Naive B cell (primary cell): ENCODE measurements around the gene SPACA7. TPM values are rescaled to one million over a fixed set of nuclear protein-coding genes. Genes with fewer than 3 reads are reported as not detected.
"Not testable (repeated sequence)": the region's sequence is repeated elsewhere in the genome, so short reads cannot be mapped to it uniquely, and the experiment has no call there.

ENCODE experiments used
- ATAC-seq, 2 donors: fragments of 150-1000 bp; cut with Tn5 transposase; 2 replicates each; pipeline ENCODE4 v1.10.0; 2021; ENCODE audit warnings: low read depth in 2 of 2, mild to moderate bottlenecking in 2 of 2, moderate library complexity in 2 of 2
- DNase-seq: peaks from one replicate; pipeline ENCODE4 v3.0.0; 2022
- H3K27ac Mint-ChIP-seq, 6 donors: one replicate each; pipeline ENCODE4 v1.8.0; 2020 to 2022; ENCODE audit warnings: mild to moderate bottlenecking in 6 of 6, mixed read lengths in 6 of 6, moderate library complexity in 5 of 6, inconsistent platforms in 2 of 6
- H3K27me3 Mint-ChIP-seq, 3 donors: one replicate each; pipeline ENCODE4 v1.8.0; 2021 to 2022; ENCODE audit warnings: mixed read lengths in 3 of 3, mild to moderate bottlenecking in 1 of 3
- H3K36me3 Mint-ChIP-seq, 2 donors: one replicate each; pipeline ENCODE4 v1.8.0; 2020 to 2022; ENCODE audit warnings: mixed read lengths in 2 of 2, inconsistent platforms in 1 of 2, mild to moderate bottlenecking in 1 of 2
- H3K4me1 Mint-ChIP-seq, 3 donors: one replicate each; pipeline ENCODE4 v1.8.0; 2020 to 2022; ENCODE audit warnings: mixed read lengths in 3 of 3, inconsistent platforms in 1 of 3, mild to moderate bottlenecking in 1 of 3, moderate library complexity in 1 of 3
- H3K4me3 Mint-ChIP-seq, 8 donors: one replicate each; pipeline ENCODE4 v1.8.0; 2020 to 2022; ENCODE audit warnings: mild to moderate bottlenecking in 8 of 8, mixed read lengths in 8 of 8, moderate library complexity in 8 of 8, inconsistent platforms in 2 of 8
- H3K9me3 Mint-ChIP-seq, 7 donors: one replicate each; pipeline ENCODE4 v1.8.0; 2020 to 2022; ENCODE audit warnings: mixed read lengths in 7 of 7, mild to moderate bottlenecking in 5 of 7, inconsistent platforms in 2 of 7, moderate library complexity in 1 of 7
- polyA plus RNA-seq, 6 donors: library from polyadenylated mRNA; unstranded; fragments of 300-500 nt; fragmentation: Illumina TruSeq; gene quantifications; one replicate each; pipeline ENCODE4 v1.2.3, GENCODE V29; 2021; ENCODE audit warnings: low read depth in 6 of 6

SPACA7 gene
- polyA plus RNA-seq, 6 donors from 2014 or later: not detected

DNA sequence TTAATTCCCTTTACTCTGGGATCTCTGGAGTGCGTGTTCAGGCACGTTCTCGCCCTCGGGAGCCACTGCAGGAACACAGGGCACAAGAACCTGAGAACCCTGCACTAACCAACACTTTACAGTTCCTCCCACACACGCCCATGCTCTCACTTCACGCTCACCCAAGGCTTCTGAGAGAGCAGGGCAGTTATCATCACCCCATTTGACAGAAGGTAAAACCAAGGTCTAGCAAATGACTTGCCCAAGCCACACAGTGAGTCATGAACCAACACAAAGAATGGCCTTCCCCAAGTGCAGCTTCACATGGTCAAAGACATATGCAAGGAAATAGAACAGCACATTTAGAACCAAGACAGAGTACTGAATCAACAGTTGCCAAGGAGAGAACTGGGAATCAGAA lies 22.2 kb downstream of the SPACA7 start:
- not testable (repeated sequence) for H3K27me3 Mint-ChIP-seq, H3K36me3 Mint-ChIP-seq, H3K27ac Mint-ChIP-seq, H3K4me1 Mint-ChIP-seq, ATAC-seq, DNase-seq, H3K4me3 Mint-ChIP-seq
- H3K9me3 Mint-ChIP-seq: peaks cover 2 to 10% (median 5%) of the 10 kb centered on the region in 7 donors

DNA sequence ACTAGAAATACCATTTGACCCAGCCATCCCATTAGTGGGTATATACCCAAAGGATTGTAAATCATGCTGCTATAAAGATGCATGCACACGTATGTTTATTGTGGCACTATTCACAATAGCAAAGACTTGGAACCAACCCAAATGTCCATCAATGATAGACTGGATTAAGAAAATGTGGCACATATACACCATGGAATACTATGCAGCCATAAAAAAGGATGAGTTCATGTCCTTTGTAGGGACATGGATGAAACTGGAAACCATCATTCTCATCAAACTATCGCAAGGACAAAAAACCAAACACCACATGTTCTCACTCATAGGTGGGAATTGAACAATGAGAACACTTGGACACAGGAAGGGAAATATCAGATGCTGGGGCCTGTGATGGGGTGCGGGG lies 33.7 kb downstream of the SPACA7 start:
- not testable (repeated sequence) for ATAC-seq, H3K36me3 Mint-ChIP-seq, H3K27ac Mint-ChIP-seq, H3K4me1 Mint-ChIP-seq, H3K4me3 Mint-ChIP-seq, DNase-seq
- Mint-ChIP-seq H3K27me3 (peaks cover 0 to 16% (median 6%) of the 10 kb centered on the region in 3 donors), H3K9me3 (peaks cover 6 to 57% (median 24%) of the 10 kb centered on the region in 7 donors)

DNA sequence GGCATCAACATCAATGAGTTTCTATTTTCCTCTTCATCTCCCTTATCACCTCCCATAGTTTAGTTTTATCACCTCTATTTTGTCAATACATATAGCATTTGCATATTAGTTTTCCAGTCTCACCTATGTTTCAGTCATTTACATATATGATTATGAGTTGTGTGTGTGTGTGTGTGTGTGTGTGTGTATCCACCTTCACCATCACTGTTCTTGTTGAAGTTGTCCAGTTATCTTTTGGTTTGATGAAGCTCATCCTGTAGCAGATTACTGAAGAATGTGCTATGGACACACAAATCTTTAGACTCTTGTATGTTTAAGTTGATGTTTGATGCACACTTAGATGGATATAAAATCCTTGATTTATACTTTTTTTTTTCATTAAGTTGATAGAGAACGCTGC lies 40.5 kb downstream of the SPACA7 start:
- peaks cover 13 to 47% of the 10 kb centered on the region in 2 donors for H3K36me3 Mint-ChIP-seq
- peaks cover 27 to 90% (median 57%) of the 10 kb centered on the region in 7 donors for H3K9me3 Mint-ChIP-seq
- H3K4me3 Mint-ChIP-seq: no peak overlapping the region
- ATAC-seq: no peak
- no peak overlapping the region for H3K27ac Mint-ChIP-seq
- peaks cover 0 to 10% (median 7%) of the 10 kb centered on the region in 3 donors for H3K27me3 Mint-ChIP-seq
- DNase-seq: no peak
- H3K4me1 Mint-ChIP-seq: no peaks in the 10 kb centered on the region

GRCh38 chr13:112417079-112417478 lies 40.9 kb downstream of the SPACA7 start:
- DNase-seq (no peak), ATAC-seq (no peak)
- peaks cover 29 to 93% (median 60%) of the 10 kb centered on the region in 7 donors for H3K9me3 Mint-ChIP-seq
- peaks cover 13 to 50% of the 10 kb centered on the region in 2 donors for H3K36me3 Mint-ChIP-seq
- H3K4me1 Mint-ChIP-seq: no peaks in the 10 kb centered on the region
- H3K4me3 Mint-ChIP-seq: no peak overlapping the region
- H3K27me3 Mint-ChIP-seq: peaks cover 0 to 10% (median 7%) of the 10 kb centered on the region in 3 donors
- no peak overlapping the region for H3K27ac Mint-ChIP-seq

GRCh38 chr13:112424098-112424497 lies 47.9 kb downstream of the SPACA7 start:
- H3K4me3 Mint-ChIP-seq: no peak overlapping the region
- peaks cover 24 to 78% (median 48%) of the 10 kb centered on the region in 7 donors for H3K9me3 Mint-ChIP-seq
- peaks cover 0 to 6% (median 4%) of the 10 kb centered on the region in 3 donors for H3K27me3 Mint-ChIP-seq
- no peak overlapping the region for H3K27ac Mint-ChIP-seq
- DNase-seq: no peak
- no peaks in the 10 kb centered on the region for H3K4me1 Mint-ChIP-seq
- no peak for ATAC-seq
- H3K36me3 Mint-ChIP-seq: peaks cover 0 to 38% of the 10 kb centered on the region in 2 donors

GRCh38 chr13:112428704-112429103 lies 52.5 kb downstream of the SPACA7 start:
- Mint-ChIP-seq H3K4me3 (no peak overlapping the region), H3K4me1 (no peaks in the 10 kb centered on the region), H3K36me3 (peaks cover 0 to 1% of the 10 kb centered on the region in 2 donors), H3K27ac (no peak overlapping the region), H3K27me3 (peaks cover under 1 to 5% (median 4%) of the 10 kb centered on the region in 3 donors), H3K9me3 (peaks cover 0 to 52% (median 35%) of the 10 kb centered on the region in 7 donors)
- DNase-seq: no peak
- no peak for ATAC-seq

GRCh38 chr13:112431734-112432133 lies 55.6 kb downstream of the SPACA7 start:
- ATAC-seq (no peak), DNase-seq (no peak)
- Mint-ChIP-seq H3K4me3 (no peak overlapping the region), H3K4me1 (no peaks in the 10 kb centered on the region), H3K9me3 (peaks cover 0 to 39% (median 24%) of the 10 kb centered on the region in 7 donors), H3K36me3 (no peaks in the 10 kb centered on the region), H3K27me3 (peaks cover 0 to 5% (median 4%) of the 10 kb centered on the region in 3 donors), H3K27ac (peak overlapping the region in 1 of 6 donors; percentile 39)

DNA sequence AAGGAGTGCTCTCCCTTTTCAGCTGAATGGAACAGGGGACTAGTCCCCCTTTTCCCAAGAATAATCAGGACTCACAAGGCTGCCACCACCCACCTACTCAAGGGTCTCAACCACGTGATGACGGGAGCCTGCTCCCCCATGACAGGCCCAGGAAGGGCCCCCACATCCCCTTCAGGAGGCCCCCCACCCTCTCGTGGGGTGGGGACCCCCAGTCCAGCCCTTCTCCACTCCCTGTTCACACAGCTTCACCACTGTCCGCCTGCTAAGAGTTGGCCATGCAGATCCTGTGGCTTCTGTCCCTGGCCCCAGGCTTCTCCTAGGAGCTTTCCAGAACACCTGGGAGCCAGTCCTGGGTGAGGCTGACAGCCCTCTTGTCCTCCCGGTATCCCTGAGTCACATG lies 56.6 kb downstream of the SPACA7 start:
- ATAC-seq, H3K4me1 Mint-ChIP-seq, DNase-seq, H3K27me3 Mint-ChIP-seq, H3K4me3 Mint-ChIP-seq, H3K36me3 Mint-ChIP-seq, H3K27ac Mint-ChIP-seq: not testable (repeated sequence)
- H3K9me3 Mint-ChIP-seq: peaks cover 0 to 32% (median 23%) of the 10 kb centered on the region in 7 donors

GRCh38 chr13:112433517-112433916 lies 57.4 kb downstream of the SPACA7 start:
- peaks cover 5 to 33% (median 25%) of the 10 kb centered on the region in 7 donors for H3K9me3 Mint-ChIP-seq

GRCh38 chr13:112434032-112434431 lies 57.9 kb downstream of the SPACA7 start:
- H3K36me3 Mint-ChIP-seq: peaks cover 5 to 10% of the 10 kb centered on the region in 2 donors
- no peaks in the 10 kb centered on the region for H3K4me1 Mint-ChIP-seq
- peaks cover under 1 to 5% (median 4%) of the 10 kb centered on the region in 3 donors for H3K27me3 Mint-ChIP-seq
- H3K27ac Mint-ChIP-seq: no peak overlapping the region
- H3K9me3 Mint-ChIP-seq: peaks cover 5 to 33% (median 23%) of the 10 kb centered on the region in 7 donors
- H3K4me3 Mint-ChIP-seq: no peak overlapping the region
- DNase-seq (no peak), ATAC-seq (no peak)

More at GRCh38 chr13:112433517-112433916, 57.4 kb downstream of the SPACA7 start:
- not testable (repeated sequence) for ATAC-seq, H3K27me3 Mint-ChIP-seq, H3K4me3 Mint-ChIP-seq, DNase-seq, H3K4me1 Mint-ChIP-seq, H3K27ac Mint-ChIP-seq, H3K36me3 Mint-ChIP-seq

DNA sequence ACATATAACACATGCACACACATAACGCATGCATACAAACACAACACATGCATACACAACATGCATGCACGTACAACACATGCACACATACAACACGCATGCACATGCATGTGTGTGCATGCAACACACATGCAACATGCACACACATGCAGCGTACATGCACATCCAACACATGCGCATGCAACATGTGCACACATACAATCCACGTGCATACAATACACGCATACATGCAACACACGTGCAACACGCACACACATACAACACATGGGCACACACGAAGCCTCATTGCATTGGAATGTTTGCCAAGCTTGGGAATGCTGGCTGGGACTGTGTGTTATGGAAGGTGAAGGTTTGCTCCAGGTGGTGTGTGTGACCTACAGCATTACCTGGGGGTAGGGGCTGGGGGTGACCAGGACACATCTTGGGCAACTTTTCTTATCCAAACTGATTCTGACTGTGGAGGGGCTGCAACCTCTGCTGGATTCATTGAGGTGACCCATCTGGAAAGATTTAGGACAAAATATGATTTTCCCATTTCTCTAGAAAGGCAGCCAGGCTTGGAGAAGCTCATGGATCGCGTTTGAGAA lies 58.9 kb downstream of the SPACA7 start:
- peaks cover 5 to 31% (median 14%) of the 10 kb centered on the region in 7 donors for H3K9me3 Mint-ChIP-seq
- ATAC-seq: no peak

DNA sequence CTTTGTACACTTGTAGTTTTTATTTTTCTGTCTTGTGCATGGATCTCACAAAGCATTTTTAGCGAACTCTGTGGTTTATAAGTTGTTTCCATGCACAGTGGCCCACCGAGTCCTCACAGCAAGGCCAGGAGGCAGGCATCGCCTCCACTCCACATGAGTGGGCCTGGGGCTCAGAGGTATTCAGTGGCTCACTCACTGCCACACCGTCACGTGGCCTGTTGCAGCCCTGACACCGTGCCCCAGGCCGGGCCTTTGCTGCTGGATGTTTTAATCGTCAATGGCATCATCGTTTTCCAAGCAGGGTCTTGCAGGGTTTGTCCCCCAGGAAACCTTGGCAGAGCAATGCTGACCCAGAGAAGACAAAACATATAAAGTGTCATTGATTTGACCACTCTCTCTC lies 59.8 kb downstream of the SPACA7 start:
- no peak for DNase-seq
- H3K4me3 Mint-ChIP-seq: no peak overlapping the region
- ATAC-seq: no peak
- H3K9me3 Mint-ChIP-seq: peaks cover 5 to 26% (median 12%) of the 10 kb centered on the region in 7 donors
- H3K36me3 Mint-ChIP-seq: peaks cover 5 to 10% of the 10 kb centered on the region in 2 donors
- H3K27ac Mint-ChIP-seq: no peak overlapping the region
- no peaks in the 10 kb centered on the region for H3K4me1 Mint-ChIP-seq
- H3K27me3 Mint-ChIP-seq: peaks cover 16 to 18% (median 17%) of the 10 kb centered on the region in 3 donors

More for the DNA sequence above, 58.9 kb downstream of the SPACA7 start:
- no peaks in the 10 kb centered on the region for H3K4me1 Mint-ChIP-seq
- H3K27ac Mint-ChIP-seq: no peak overlapping the region
- H3K27me3 Mint-ChIP-seq: peaks cover 10 to 13% (median 11%) of the 10 kb centered on the region in 3 donors
- H3K4me3 Mint-ChIP-seq: no peak overlapping the region
- no peak for DNase-seq
- peaks cover 5 to 10% of the 10 kb centered on the region in 2 donors for H3K36me3 Mint-ChIP-seq

- DNase-seq (no peak), ATAC-seq (no peak)
- Mint-ChIP-seq H3K4me1 (peaks cover 0 to 1% (median 0%) of the 10 kb centered on the region in 3 donors), H3K9me3 (peaks cover 5 to 21% (median 11%) of the 10 kb centered on the region in 7 donors), H3K4me3 (no peak overlapping the region), H3K27ac (no peak overlapping the region), H3K36me3 (peaks cover 5 to 10% of the 10 kb centered on the region in 2 donors), H3K27me3 (peaks cover 16 to 27% (median 22%) of the 10 kb centered on the region in 3 donors)
Observed at GRCh38 chr13:112438094-112438493, 61.9 kb downstream of the SPACA7 start.

- Mint-ChIP-seq H3K4me3 (peak overlapping the region in 1 of 8 donors; percentile 5), H3K4me1 (peaks cover 2 to 6% (median 3%) of the 10 kb centered on the region in 3 donors), H3K27ac (no peak overlapping the region), H3K9me3 (peaks cover 5 to 21% (median 11%) of the 10 kb centered on the region in 7 donors), H3K27me3 (peaks cover 17 to 31% (median 26%) of the 10 kb centered on the region in 3 donors), H3K36me3 (peaks cover 5 to 10% of the 10 kb centered on the region in 2 donors)
- ATAC-seq (no peak), DNase-seq (no peak)
Observed at GRCh38 chr13:112438515-112438914, 62.4 kb downstream of the SPACA7 start.
